Measurements from ENCODE around the gene TMEM258. TPM values are rescaled to one million over a fixed set of nuclear protein-coding genes. Genes with fewer than 3 reads are reported as not detected.

Gene TMEM258
- total and polyA plus RNA-seq, 8 donors: 129 to 185 (median 161) TPM

DNA sequence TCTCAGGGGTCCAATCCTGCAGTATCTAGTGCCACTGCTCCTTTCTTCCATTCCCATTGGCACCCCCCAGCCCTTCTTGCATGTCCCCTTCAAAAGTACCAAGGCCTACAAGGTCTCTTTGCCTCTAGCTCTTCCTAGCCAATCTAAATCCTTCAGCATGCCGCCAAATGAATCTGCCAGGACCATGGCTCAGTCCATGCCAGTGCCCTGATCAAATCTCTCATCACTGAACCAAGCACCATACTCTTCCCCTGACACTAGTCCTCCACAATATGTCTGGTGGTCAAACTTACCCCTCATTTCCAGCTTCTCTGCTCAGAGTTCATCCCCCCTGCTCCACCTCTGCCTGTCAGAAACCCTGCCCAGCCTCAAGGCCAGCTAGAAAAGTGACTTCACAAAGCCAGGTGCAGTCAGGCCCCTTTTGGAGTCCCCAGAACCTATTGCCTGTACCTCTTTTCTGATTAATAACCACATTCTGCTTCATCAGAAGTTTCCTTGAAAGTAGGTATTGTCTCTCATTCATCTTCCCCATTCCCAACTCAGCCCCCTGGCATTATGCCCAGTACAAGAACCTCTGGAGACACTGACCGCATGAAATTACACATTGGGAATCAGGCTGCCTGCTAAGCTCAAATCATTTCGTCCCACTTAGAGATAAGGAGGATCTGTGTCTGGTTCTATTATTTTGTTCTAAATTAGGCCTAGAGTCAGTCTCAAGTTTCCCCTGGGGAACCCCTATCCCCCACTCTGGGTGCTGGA is 11.7 kb upstream of the TMEM258 start:
- no peak for DNase-seq
- Histone ChIP-seq H3K27me3 (no peaks in the 10 kb centered on the region), H3K27ac (no peak overlapping the region), H3K4me1 (no peaks in the 10 kb centered on the region), H3K4me3 (no peak overlapping the region), H3K9me3 (no peaks in the 10 kb centered on the region), H3K36me3 (peaks cover 0 to 85% of the 10 kb centered on the region in 2 donors)
- TF ChIP-seq, protein P1, sequence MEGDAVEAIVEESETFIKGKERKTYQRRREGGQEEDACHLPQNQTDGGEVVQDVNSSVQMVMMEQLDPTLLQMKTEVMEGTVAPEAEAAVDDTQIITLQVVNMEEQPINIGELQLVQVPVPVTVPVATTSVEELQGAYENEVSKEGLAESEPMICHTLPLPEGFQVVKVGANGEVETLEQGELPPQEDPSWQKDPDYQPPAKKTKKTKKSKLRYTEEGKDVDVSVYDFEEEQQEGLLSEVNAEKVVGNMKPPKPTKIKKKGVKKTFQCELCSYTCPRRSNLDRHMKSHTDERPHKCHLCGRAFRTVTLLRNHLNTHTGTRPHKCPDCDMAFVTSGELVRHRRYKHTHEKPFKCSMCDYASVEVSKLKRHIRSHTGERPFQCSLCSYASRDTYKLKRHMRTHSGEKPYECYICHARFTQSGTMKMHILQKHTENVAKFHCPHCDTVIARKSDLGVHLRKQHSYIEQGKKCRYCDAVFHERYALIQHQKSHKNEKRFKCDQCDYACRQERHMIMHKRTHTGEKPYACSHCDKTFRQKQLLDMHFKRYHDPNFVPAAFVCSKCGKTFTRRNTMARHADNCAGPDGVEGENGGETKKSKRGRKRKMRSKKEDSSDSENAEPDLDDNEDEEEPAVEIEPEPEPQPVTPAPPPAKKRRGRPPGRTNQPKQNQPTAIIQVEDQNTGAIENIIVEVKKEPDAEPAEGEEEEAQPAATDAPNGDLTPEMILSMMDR (IDR thresholded peaks at IDR 0.05): no peak
- ATAC-seq: no peak
- intact Hi-C loops (cut with DNase I): loop anchor here in 1 of 2 donors (10.0 kb wide), 1 partner anchor 311 kb away; no protein-coding TSS in a partner anchor

DNA sequence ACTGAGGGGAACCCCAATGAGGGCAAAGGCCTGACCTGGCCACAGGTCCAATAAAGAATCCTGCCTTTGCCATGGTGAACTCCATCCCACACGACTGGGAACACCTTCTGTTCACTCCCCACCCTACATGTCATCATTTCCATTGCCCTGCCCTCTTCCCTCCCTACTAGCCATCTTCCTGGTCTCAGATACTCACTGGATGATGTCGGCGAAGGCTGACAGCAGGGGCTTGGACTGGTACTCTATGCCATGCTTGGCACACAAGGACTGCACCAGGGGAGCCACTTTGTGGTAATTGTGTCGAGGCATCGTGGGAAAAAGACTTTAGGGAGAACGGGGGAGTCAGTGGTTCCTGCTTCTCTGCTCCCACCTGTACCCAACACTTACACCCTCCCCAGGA is 10.2 kb upstream of the TMEM258 start:
- H3K27me3 ChIP-seq: no peaks in the 10 kb centered on the region
- no peak for ATAC-seq
- intact Hi-C loops (cut with DNase I): loop anchor here in 1 of 2 donors (10.0 kb wide), 1 partner anchor 312 kb away; no protein-coding TSS in a partner anchor
- H3K4me3 ChIP-seq: no peak overlapping the region
- TF ChIP-seq, protein P1 (IDR thresholded peaks at IDR 0.05): no peak
- no peak overlapping the region for H3K27ac ChIP-seq
- H3K4me1 ChIP-seq: peaks cover 0 to under 1% of the 10 kb centered on the region in 2 donors
- H3K9me3 ChIP-seq: no peaks in the 10 kb centered on the region
- peaks cover 0 to 70% of the 10 kb centered on the region in 2 donors for H3K36me3 ChIP-seq
- no peak for DNase-seq

DNA sequence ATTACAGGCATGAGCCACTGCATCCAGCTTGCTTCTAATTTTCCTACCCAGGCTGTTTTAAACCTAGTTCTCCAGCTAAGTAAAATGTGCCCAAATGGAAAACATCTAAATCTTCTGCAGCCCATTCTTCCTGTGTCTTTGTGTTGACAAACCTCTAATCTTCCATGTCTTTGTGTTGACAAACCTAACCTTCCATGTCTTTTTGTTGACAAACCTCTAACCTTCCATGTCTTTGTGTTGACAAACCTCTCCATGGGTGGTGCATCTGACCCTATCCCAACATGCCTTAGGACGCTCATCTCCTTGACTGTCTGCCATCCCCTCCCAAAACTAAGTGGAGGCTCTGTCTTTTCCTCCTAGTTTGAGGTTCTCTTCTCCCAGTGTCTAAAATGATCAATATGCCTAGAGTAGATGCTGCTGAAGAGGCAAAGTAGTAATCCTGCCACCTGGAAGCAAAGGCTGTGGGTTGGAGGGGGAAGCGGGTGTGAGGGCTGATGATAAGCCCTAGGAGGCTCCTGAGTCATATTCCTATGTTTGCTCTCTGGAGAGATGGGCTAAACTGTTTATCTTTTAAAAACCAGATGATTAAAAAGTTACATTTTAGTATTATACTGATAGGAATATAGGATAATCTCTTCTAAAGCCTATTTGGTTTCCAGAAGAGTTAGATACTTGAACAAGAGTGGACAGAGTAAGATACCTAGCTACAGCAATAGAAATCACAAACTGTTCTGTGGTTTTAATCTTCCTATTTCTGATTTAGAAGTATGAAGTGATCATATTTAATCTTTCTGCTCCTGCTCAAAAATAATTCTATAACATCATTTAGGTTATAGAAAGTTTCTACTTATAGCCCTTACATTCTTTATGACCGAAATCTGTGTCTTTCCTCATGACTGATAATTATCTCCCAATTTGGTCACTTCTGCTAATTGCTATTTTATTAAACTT is 8.2 kb upstream of the TMEM258 start:
- TF ChIP-seq, protein P1 (IDR thresholded peaks at IDR 0.05): no peak
- Histone ChIP-seq H3K27ac (no peak overlapping the region), H3K36me3 (peaks cover 0 to 63% of the 10 kb centered on the region in 2 donors), H3K27me3 (no peaks in the 10 kb centered on the region), H3K9me3 (no peaks in the 10 kb centered on the region), H3K4me3 (no peak overlapping the region), H3K4me1 (peaks cover 0 to 4% of the 10 kb centered on the region in 2 donors)
- ATAC-seq: no peak
- intact Hi-C loops (cut with DNase I): loop anchor here in 1 of 2 donors (10.0 kb wide), 1 partner anchor 314 kb away; no protein-coding TSS in a partner anchor
- DNase-seq: no peak

DNA sequence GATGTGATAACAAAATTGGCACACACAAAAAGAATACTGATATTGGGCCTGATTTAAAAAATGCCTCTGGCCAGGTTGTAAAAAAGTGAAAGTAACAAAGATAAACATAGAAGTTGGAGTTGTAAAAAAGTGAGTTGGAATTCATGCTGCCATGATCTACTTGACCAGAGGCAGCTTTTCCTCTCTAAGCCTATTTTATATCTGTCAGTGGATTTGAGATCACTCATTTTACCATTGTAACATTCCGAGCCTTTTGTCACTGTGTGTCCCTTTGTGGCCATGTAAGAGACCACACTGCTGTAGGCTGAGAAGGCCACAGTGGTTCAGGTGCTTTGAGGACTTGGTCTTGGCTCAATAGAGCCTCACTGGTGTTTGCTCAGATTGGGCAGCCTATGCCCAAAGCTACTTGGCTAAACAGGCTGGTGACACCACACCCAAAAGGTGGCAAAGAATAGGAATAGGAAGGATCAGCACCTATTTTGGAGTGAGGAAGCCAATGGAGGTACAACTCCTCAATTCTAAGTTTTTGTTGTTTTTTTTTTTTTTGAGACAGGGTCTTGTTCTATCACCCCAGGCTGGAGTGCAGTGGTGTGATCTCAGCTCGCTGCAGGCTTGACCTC is 7.4 kb upstream of the TMEM258 start:
- Histone ChIP-seq H3K36me3 (peaks cover 0 to 58% of the 10 kb centered on the region in 2 donors), H3K4me1 (peaks cover 0 to 4% of the 10 kb centered on the region in 2 donors), H3K27ac (no peak overlapping the region), H3K9me3 (no peaks in the 10 kb centered on the region), H3K4me3 (no peak overlapping the region), H3K27me3 (no peaks in the 10 kb centered on the region)
- DNase-seq (no peak), ATAC-seq (no peak)
- TF ChIP-seq, protein P1 (IDR thresholded peaks at IDR 0.05): no peak
- intact Hi-C loops (cut with DNase I): loop anchor here in 1 of 2 donors (10.0 kb wide), 2 partner anchors 155 to 315 kb away; partner anchors contain the start of gene BEST1

All from left lung (tissue), 10 donors.